SK-N-SH (cell line): ENCODE data around the gene KIZ. TPM values are rescaled to one million over a fixed set of nuclear protein-coding genes. Genes with fewer than 3 reads are reported as not detected.

Experiments
- CTCF ChIA-PET: fragments of 300-600, 350-600 bp; formaldehyde crosslinking; extraction: SDS; loops from one replicate; lab custom pipeline; 2021; lab: Yijun Ruan, JAX
- POLR2A ChIA-PET: fragments of 350-600 bp; sonication (Branson Sonifier 250); formaldehyde crosslinking; extraction: SDS; loops from one replicate; lab custom pipeline; 2020; ENCODE audit warnings: antibody characterized with exemption, inconsistent platforms; lab: Yijun Ruan, JAX
- DNase-seq: peaks from one replicate; pipeline ENCODE4 v3.0.0; 2012
- H2AFZ ChIP-seq: fragments of 200-600 bp; sonication (generic); 2 replicates; pipeline ENCODE4 v1.8.1; 2016; ENCODE audit warnings: antibody characterized with exemption, mild to moderate bottlenecking, low read depth
- H3F3A ChIP-seq: fragments of 200-600 bp; sonication (generic); replicated peaks from 2 replicates; pipeline ENCODE3; 2016; ENCODE audit warnings: antibody characterized with exemption, mild to moderate bottlenecking; ENCODE audit not compliant: insufficient read depth
- H3K27ac ChIP-seq, 2 experiments: fragments of 200-500 bp in 1 of 2; fragments of 200-600 bp in 1 of 2; sonication (Bioruptor generic) in 1 of 2; sonication (generic), shearing (Covaris generic) in 1 of 2; 2 replicates each; pipeline versions ENCODE4 v1.5.1 to v1.6.1; 2014 to 2016; ENCODE audit warnings: low read depth in 2 of 2, inconsistent platforms in 1 of 2, low read length in 1 of 2, mild to moderate bottlenecking in 1 of 2, mixed read lengths in 1 of 2
- H3K27me3 ChIP-seq: fragments of 200-600 bp; sonication (generic), shearing (Covaris generic); 2 replicates; pipeline ENCODE4 v1.6.1; 2016; ENCODE audit warnings: mixed run types; ENCODE audit not compliant: insufficient read depth
- H3K36me3 ChIP-seq, 2 experiments: fragments of 200-500 bp in 1 of 2; fragments of 200-600 bp in 1 of 2; sonication (Bioruptor generic) in 1 of 2; sonication (generic) in 1 of 2; replicated peaks in 1 of 2; 2 replicates each; pipeline versions ENCODE3 to v1.5.1; 2014 to 2016; ENCODE audit warnings: low read length in 1 of 2, mild to moderate bottlenecking in 1 of 2; ENCODE audit not compliant: insufficient read depth in 2 of 2, control insufficient read depth in 1 of 2
- H3K4me1 ChIP-seq, 2 experiments: fragments of 200-500 bp in 1 of 2; fragments of 200-600 bp in 1 of 2; sonication (Bioruptor generic) in 1 of 2; sonication (generic), shearing (Covaris generic) in 1 of 2; 2 replicates each; pipeline versions ENCODE4 v1.5.1 to v1.6.1; 2014 to 2016; ENCODE audit warnings: low read depth in 1 of 2, low read length in 1 of 2, mixed run types in 1 of 2; ENCODE audit not compliant: insufficient read depth in 2 of 2, control insufficient read depth in 1 of 2
- H3K4me2 ChIP-seq: fragments of 200-600 bp; sonication (generic), shearing (Covaris generic); 2 replicates; pipeline ENCODE4 v1.6.1; 2017; ENCODE audit warnings: mixed run types
- H3K4me3 ChIP-seq, 2 experiments: fragments of 200-500 bp in 1 of 2; fragments of 200-600 bp in 1 of 2; sonication (Bioruptor generic) in 1 of 2; sonication (generic), shearing (Covaris generic) in 1 of 2; 2 replicates each; pipeline versions ENCODE4 v1.5.1 to v1.8.1; 2014 to 2016; ENCODE audit warnings: low read depth in 2 of 2, inconsistent platforms in 1 of 2, low read length in 1 of 2, mild to moderate bottlenecking in 1 of 2, mixed read lengths in 1 of 2, moderate library complexity in 1 of 2
- H3K79me2 ChIP-seq: fragments of 200-600 bp; sonication (generic); 2 replicates; pipeline ENCODE4 v1.8.1; 2017; ENCODE audit warnings: mild to moderate bottlenecking; ENCODE audit not compliant: insufficient read depth
- H3K9ac ChIP-seq: fragments of 200-600 bp; sonication (generic); 2 replicates; pipeline ENCODE4 v1.6.1; 2017; ENCODE audit warnings: mixed run types
- H3K9me2 ChIP-seq: fragments of 200-600 bp; sonication (generic); 2 replicates; pipeline ENCODE4 v1.6.1; 2017; ENCODE audit warnings: mixed run types
- H3K9me3 ChIP-seq: fragments of 200-600 bp; sonication (generic); 2 replicates; pipeline ENCODE4 v1.6.1; 2017; ENCODE audit warnings: mixed run types, mild to moderate bottlenecking, moderate library complexity
- H4K20me1 ChIP-seq: fragments of 200-600 bp; sonication (generic); 2 replicates; pipeline ENCODE4 v1.6.1; 2017; ENCODE audit warnings: mild to moderate bottlenecking, mixed run types; ENCODE audit not compliant: insufficient read depth
- GABPA ChIP-seq: IDR thresholded peaks from 2 replicates; pipeline ENCODE4 v1.4.0; 2012; ENCODE audit warnings: low read depth, mild to moderate bottlenecking
- GATA2 ChIP-seq: sonication (generic); formaldehyde crosslinking; IDR thresholded peaks from 2 replicates; pipeline ENCODE4 v1.5.0; 2020; ENCODE audit warnings: mild to moderate bottlenecking, missing genetic modification reagents
- MEF2A ChIP-seq: IDR thresholded peaks from 2 replicates; pipeline ENCODE4 v1.4.0; 2012; ENCODE audit warnings: low read depth, borderline replicate concordance
- MXI1 ChIP-seq: IDR thresholded peaks from 2 replicates; pipeline ENCODE4 v1.6.1; 2012; ENCODE audit warnings: mild to moderate bottlenecking, low read depth, low read length, improper control_type of control experiment
- NFIC ChIP-seq: IDR thresholded peaks from 2 replicates; pipeline ENCODE4 v1.4.0; 2012; ENCODE audit warnings: borderline replicate concordance
- NRF1 ChIP-seq: IDR thresholded peaks from 2 replicates; pipeline ENCODE4 v1.6.1; 2012; ENCODE audit warnings: low read depth, mild to moderate bottlenecking, low read length
- POLR2AphosphoS5 ChIP-seq: IDR thresholded peaks from 2 replicates; pipeline ENCODE4 v1.6.1; 2012; ENCODE audit warnings: low read depth, low read length
- RAD21 ChIP-seq: IDR thresholded peaks from 2 replicates; pipeline ENCODE4 v1.6.1; 2012; ENCODE audit warnings: mild to moderate bottlenecking, low read length
- RFX5 ChIP-seq: IDR thresholded peaks from 2 replicates; pipeline ENCODE4 v1.6.1; 2012; ENCODE audit warnings: mild to moderate bottlenecking, improper control_type of control experiment, low read length
- RXRA ChIP-seq: IDR thresholded peaks from 2 replicates; pipeline ENCODE4 v1.4.0; 2012; ENCODE audit warnings: low read depth, mild to moderate bottlenecking, borderline replicate concordance
- SMC3 ChIP-seq: IDR thresholded peaks from 2 replicates; pipeline ENCODE4 v1.6.1; 2012; ENCODE audit warnings: low read depth, low read length, improper control_type of control experiment
- TAF1 ChIP-seq: IDR thresholded peaks from 2 replicates; pipeline ENCODE4 v1.6.1; 2012; ENCODE audit warnings: low read depth, mild to moderate bottlenecking, low read length, moderate library complexity, borderline replicate concordance
- TCF12 ChIP-seq: IDR thresholded peaks from 2 replicates; pipeline ENCODE4 v1.4.0; 2012
- YY1 ChIP-seq: IDR thresholded peaks from 2 replicates; pipeline ENCODE4 v1.4.0; 2012; ENCODE audit warnings: low read depth, mild to moderate bottlenecking
- WGBS: methylation state at CpG from one replicate; pipeline ENCODE4 v1.1.6; 2017; ENCODE audit warnings: low lambda C conversion rate; 5-methylcytosine and 5-hydroxymethylcytosine counted together
- polyA plus RNA-seq, 3 experiments: library from polyadenylated mRNA; depleted of rRNA; stranded (reverse); fragments of >200 nt; gene quantifications; 2 replicates each; pipeline ENCODE4 v1.2.3, GENCODE V29; 2012
- TF ChIP-seq, protein P1 (sequence below): IDR thresholded peaks from 2 replicates; pipeline ENCODE4 v1.4.0; 2012; ENCODE audit warnings: low read depth, borderline replicate concordance
- TF ChIP-seq, protein P2 (sequence below): IDR thresholded peaks from 2 replicates; pipeline ENCODE4 v1.6.1; 2012; ENCODE audit warnings: mild to moderate bottlenecking, low read depth, low read length, moderate library complexity

Gene KIZ
- polyA plus RNA-seq, 1 of the 3 experiments (the other 2 are of a cell fraction) = 3.9 TPM

DNA sequence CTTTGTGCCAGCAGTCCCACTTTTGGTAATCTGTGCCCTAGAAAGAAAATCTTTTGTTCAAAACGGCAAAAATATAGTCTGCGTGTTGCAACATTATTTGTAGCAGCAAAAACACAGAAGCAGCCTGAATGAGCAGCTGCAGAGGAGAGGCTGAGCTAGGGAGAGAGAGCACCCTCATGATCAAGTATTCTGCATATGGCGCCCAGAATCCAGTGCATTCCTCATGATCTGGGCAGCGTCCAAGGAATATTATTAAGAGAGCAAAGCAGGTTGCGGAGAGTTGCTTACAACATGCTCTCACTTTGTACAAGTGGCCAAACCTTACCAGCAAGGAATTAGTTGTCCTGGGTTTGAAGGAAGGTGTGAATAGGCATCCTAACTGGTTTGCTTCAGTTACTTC is 25.9 kb downstream of the KIZ start:
- POLR2A ChIA-PET = no interaction called here
- H3K27me3 ChIP-seq = no peaks in the 10 kb centered on the region
- CTCF ChIA-PET = no interaction called here
- no peak overlapping the region for H3K4me2 ChIP-seq
- H3F3A ChIP-seq = no peaks in the 10 kb centered on the region
- no peaks in the 10 kb centered on the region for H3K36me3 ChIP-seq
- H3K9ac ChIP-seq = no peak overlapping the region
- no peak overlapping the region for H3K4me3 ChIP-seq
- WGBS = 89% methylated on average over 5 of the region's 5 CpGs
- H3K4me1 ChIP-seq = no peaks in the 10 kb centered on the region; a peak in 1 of 4 replicates
- no peaks in the 10 kb centered on the region for H3K9me3 ChIP-seq
- no peaks in the 10 kb centered on the region for H3K79me2 ChIP-seq
- no peak for DNase-seq
- H3K9me2 ChIP-seq = no peaks in the 10 kb centered on the region
- no peak overlapping the region for H3K27ac ChIP-seq
- H2AFZ ChIP-seq = no peak overlapping the region
- TF ChIP-seq, protein P1, sequence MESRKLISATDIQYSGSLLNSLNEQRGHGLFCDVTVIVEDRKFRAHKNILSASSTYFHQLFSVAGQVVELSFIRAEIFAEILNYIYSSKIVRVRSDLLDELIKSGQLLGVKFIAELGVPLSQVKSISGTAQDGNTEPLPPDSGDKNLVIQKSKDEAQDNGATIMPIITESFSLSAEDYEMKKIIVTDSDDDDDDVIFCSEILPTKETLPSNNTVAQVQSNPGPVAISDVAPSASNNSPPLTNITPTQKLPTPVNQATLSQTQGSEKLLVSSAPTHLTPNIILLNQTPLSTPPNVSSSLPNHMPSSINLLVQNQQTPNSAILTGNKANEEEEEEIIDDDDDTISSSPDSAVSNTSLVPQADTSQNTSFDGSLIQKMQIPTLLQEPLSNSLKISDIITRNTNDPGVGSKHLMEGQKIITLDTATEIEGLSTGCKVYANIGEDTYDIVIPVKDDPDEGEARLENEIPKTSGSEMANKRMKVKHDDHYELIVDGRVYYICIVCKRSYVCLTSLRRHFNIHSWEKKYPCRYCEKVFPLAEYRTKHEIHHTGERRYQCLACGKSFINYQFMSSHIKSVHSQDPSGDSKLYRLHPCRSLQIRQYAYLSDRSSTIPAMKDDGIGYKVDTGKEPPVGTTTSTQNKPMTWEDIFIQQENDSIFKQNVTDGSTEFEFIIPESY = no peak
- no peak for TF ChIP-seq TCF12
- TF ChIP-seq POLR2AphosphoS5 = no peak
- no peak for TF ChIP-seq NRF1
- TF ChIP-seq MXI1 = no peak
- no peak for TF ChIP-seq RAD21
- no peak for TF ChIP-seq RXRA
- TF ChIP-seq YY1 = no peak
- TF ChIP-seq, protein P2, sequence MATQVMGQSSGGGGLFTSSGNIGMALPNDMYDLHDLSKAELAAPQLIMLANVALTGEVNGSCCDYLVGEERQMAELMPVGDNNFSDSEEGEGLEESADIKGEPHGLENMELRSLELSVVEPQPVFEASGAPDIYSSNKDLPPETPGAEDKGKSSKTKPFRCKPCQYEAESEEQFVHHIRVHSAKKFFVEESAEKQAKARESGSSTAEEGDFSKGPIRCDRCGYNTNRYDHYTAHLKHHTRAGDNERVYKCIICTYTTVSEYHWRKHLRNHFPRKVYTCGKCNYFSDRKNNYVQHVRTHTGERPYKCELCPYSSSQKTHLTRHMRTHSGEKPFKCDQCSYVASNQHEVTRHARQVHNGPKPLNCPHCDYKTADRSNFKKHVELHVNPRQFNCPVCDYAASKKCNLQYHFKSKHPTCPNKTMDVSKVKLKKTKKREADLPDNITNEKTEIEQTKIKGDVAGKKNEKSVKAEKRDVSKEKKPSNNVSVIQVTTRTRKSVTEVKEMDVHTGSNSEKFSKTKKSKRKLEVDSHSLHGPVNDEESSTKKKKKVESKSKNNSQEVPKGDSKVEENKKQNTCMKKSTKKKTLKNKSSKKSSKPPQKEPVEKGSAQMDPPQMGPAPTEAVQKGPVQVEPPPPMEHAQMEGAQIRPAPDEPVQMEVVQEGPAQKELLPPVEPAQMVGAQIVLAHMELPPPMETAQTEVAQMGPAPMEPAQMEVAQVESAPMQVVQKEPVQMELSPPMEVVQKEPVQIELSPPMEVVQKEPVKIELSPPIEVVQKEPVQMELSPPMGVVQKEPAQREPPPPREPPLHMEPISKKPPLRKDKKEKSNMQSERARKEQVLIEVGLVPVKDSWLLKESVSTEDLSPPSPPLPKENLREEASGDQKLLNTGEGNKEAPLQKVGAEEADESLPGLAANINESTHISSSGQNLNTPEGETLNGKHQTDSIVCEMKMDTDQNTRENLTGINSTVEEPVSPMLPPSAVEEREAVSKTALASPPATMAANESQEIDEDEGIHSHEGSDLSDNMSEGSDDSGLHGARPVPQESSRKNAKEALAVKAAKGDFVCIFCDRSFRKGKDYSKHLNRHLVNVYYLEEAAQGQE = no peak
- TF ChIP-seq GATA2 (CRISPR knock-in tag) = no peak
- no peak for TF ChIP-seq NFIC
- no peak for TF ChIP-seq GABPA
- TF ChIP-seq RFX5 = no peak
- TF ChIP-seq SMC3 = no peak
- no peak for TF ChIP-seq MEF2A
- TF ChIP-seq TAF1 = no peak
- no peaks in the 10 kb centered on the region for H4K20me1 ChIP-seq
